Measurements from ENCODE around the gene FKBP15.
A peak's percentile ranks its signal among the peaks of the same experiment; 100 is the strongest.
"Not testable (repeated sequence)": the region's sequence is repeated elsewhere in the genome, so short reads cannot be mapped to it uniquely, and the experiment has no call there.

FKBP15 gene

GRCh38 chr9:113221003-113221799, at the start of gene FKBP15, which contains the start of gene SLC31A1:
FKBP15 (minus strand) TSS chr9:113221277; CDS start chr9:113221243, 34 bp downstream.
SLC31A1 (plus strand) TSS chr9:113221544; CDS start chr9:113256149, 34,605 bp downstream.
- peak; percentile 92 for DNase-seq (ENCODE audit: low read depth)

GRCh38 chr9:113269871-113270270, 48.8 kb upstream of the FKBP15 start:
- DNase-seq (ENCODE audit: low read depth): no peak

GRCh38 chr9:113269355-113269754, 48.3 kb upstream of the FKBP15 start:
- no peak for DNase-seq (ENCODE audit: low read depth)

GRCh38 chr9:113267911-113268566, 47.0 kb upstream of the FKBP15 start:
- no peak for DNase-seq (ENCODE audit: low read depth)

- DNase-seq (ENCODE audit: low read depth): no peak
Measured at GRCh38 chr9:113266174-113266573, 45.1 kb upstream of the FKBP15 start.

- no peak for DNase-seq (ENCODE audit: low read depth)
Measured at GRCh38 chr9:113261917-113262671, 41.0 kb upstream of the FKBP15 start.

GRCh38 chr9:113258282-113258681, 37.2 kb upstream of the FKBP15 start:
- DNase-seq (ENCODE audit: low read depth): no peak

- DNase-seq (ENCODE audit: low read depth): no peak
Measured at GRCh38 chr9:113257863-113258262, 36.8 kb upstream of the FKBP15 start.

GRCh38 chr9:113255438-113255837, 34.4 kb upstream of the FKBP15 start:
- DNase-seq (ENCODE audit: low read depth): no peak

- DNase-seq (ENCODE audit: low read depth): no peak
Measured at GRCh38 chr9:113254991-113255390, 33.9 kb upstream of the FKBP15 start.

- DNase-seq (ENCODE audit: low read depth): no peak
Measured at GRCh38 chr9:113250807-113251206, 29.7 kb upstream of the FKBP15 start.

GRCh38 chr9:113249661-113250060, 28.6 kb upstream of the FKBP15 start:
- not testable (repeated sequence) for DNase-seq (ENCODE audit: low read depth)

- no peak for DNase-seq (ENCODE audit: low read depth)
Measured at GRCh38 chr9:113247640-113248039, 26.6 kb upstream of the FKBP15 start.

GRCh38 chr9:113246928-113247327, 25.9 kb upstream of the FKBP15 start:
- no peak for DNase-seq (ENCODE audit: low read depth)

- DNase-seq (ENCODE audit: low read depth): no peak
Measured at GRCh38 chr9:113245894-113246293, 24.8 kb upstream of the FKBP15 start.

- no peak for DNase-seq (ENCODE audit: low read depth)
Measured at GRCh38 chr9:113244556-113244955, 23.5 kb upstream of the FKBP15 start.

GRCh38 chr9:113241161-113241560, 20.1 kb upstream of the FKBP15 start:
- DNase-seq (ENCODE audit: low read depth): no peak

GRCh38 chr9:113238859-113239232, 17.8 kb upstream of the FKBP15 start:
- DNase-seq (ENCODE audit: low read depth): no peak

GRCh38 chr9:113238202-113238858, 17.3 kb upstream of the FKBP15 start:
- DNase-seq (ENCODE audit: low read depth): no peak

- no peak for DNase-seq (ENCODE audit: low read depth)
Measured at GRCh38 chr9:113237026-113237425, 15.9 kb upstream of the FKBP15 start.

GRCh38 chr9:113235701-113236255, 14.7 kb upstream of the FKBP15 start:
- DNase-seq (ENCODE audit: low read depth): not testable (repeated sequence)

GRCh38 chr9:113231701-113232100, 10.6 kb upstream of the FKBP15 start:
- no peak for DNase-seq (ENCODE audit: low read depth)

Measured in GM04503 (cell line).